Left lung (tissue), 14 donors: ENCODE measurements around the gene PAIP2B. TPM values are rescaled to one million over a fixed set of nuclear protein-coding genes. Genes with fewer than 3 reads are reported as not detected.

Experiments used
- ATAC-seq: fragments of 200-7000 bp; cut with Tn5 transposase; one replicate; pipeline ENCODE4 v1.9.1; 2020; ENCODE audit warnings: moderate library complexity
- DNase-seq, 4 donors: peaks; one replicate each; pipeline ENCODE4 v3.0.0-alpha.2; 2013 to 2020
- H3K27ac ChIP-seq, 2 donors: fragments of 200-600 bp; sonication (generic) in 1 of 2; one replicate each; pipeline versions ENCODE4 v1.5.0 to v1.8.0; 2020 to 2021
- H3K27me3 ChIP-seq, 2 donors: fragments of 200-600 bp; sonication (generic) in 1 of 2; one replicate each; pipeline versions ENCODE4 v1.5.0 to v1.8.0; 2020 to 2021
- H3K36me3 ChIP-seq, 2 donors: fragments of 200-600 bp; sonication (generic) in 1 of 2; one replicate each; pipeline versions ENCODE4 v1.5.0 to v1.8.0; 2020 to 2021
- H3K4me1 ChIP-seq, 2 donors: fragments of 200-600 bp; one replicate each; pipeline ENCODE4 v1.8.0; 2021
- H3K4me3 ChIP-seq, 2 donors: fragments of 200-600 bp; sonication (generic) in 1 of 2; one replicate each; pipeline versions ENCODE4 v1.5.0 to v1.8.0; 2020 to 2021; ENCODE audit warnings: mild to moderate bottlenecking in 1 of 2
- H3K9me3 ChIP-seq, 2 donors: fragments of 200-600 bp; sonication (generic) in 1 of 2; one replicate each; pipeline versions ENCODE4 v1.5.0 to v1.8.0; 2020 to 2021
- intact Hi-C, 2 donors: fragments of 100-400 bp; cut with DNase I; formaldehyde crosslinking; loops; one replicate each; pipeline versions ENCODE4 v1.11.2 to v1.14.2; 2022
- long read RNA-seq, 12 donors: library from polyadenylated mRNA in 2 of 12; unstranded in 2 of 12; transcript quantifications; one replicate each; pipeline ENCODE4 v2.0.0 and lab custom pipeline, GENCODE V29; 2019 to 2026
- polyA plus RNA-seq, 6 donors: library from polyadenylated mRNA; unstranded; fragments of 120-200 nt; gene quantifications; one replicate each; pipeline ENCODE4 v1.2.1, GENCODE V29; 2013; ENCODE audit not compliant: insufficient read length in 6 of 6
- total RNA-seq, 2 donors: library from RNA; stranded (reverse); fragmentation: NEBNext Ultra II Directional; extraction: Animal tissue kit (Norgen Biotek cat#: 25700); gene quantifications; one replicate each; pipeline ENCODE4 v1.2.1, GENCODE V29; 2021
- TF ChIP-seq, protein P1 (sequence below), 2 donors: fragments of 200-600 bp; sonication (generic) in 1 of 2; IDR thresholded peaks; one replicate each; pipeline versions ENCODE4 v1.5.0 to v1.8.0; 2021; ENCODE audit warnings: antibody characterized with exemption in 2 of 2
- donor health status: DM: no; HTN: yes; CAD: no.
- donor health status: DM: no; HTN: no; CAD: no.

Gene PAIP2B
- total RNA-seq (1 to 10 TPM; 4.6 to 5.9 TPM), polyA plus RNA-seq (10 to 100 TPM in 3 of 6 donors, 1 to 10 TPM in 3; 8.4 to 11.5 (median 10.1) TPM)
- long read RNA-seq, donor 1, full-length matches to known transcripts = 7 of 7 reads
- long read RNA-seq, donor 1, partial matches to known transcripts = 0 of 7 reads
- long read RNA-seq, donor 1, other reads (novel, unspliced or antisense) = 0 of 7 reads
- long read RNA-seq, donor 2, full-length matches to known transcripts = 2 of 2 reads
- long read RNA-seq, donor 2, partial matches to known transcripts = 0 of 2 reads
- long read RNA-seq, donor 2, other reads (novel, unspliced or antisense) = 0 of 2 reads
- long read RNA-seq, donor 3, full-length matches to known transcripts = 3 of 3 reads
- long read RNA-seq, donor 3, partial matches to known transcripts = 0 of 3 reads
- long read RNA-seq, donor 3, other reads (novel, unspliced or antisense) = 0 of 3 reads
- long read RNA-seq, donor 4, full-length matches to known transcripts = 2 of 3 reads
- long read RNA-seq, donor 4, partial matches to known transcripts = 0 of 3 reads
- long read RNA-seq, donor 4, other reads (novel, unspliced or antisense) = 1 of 3 reads
- long read RNA-seq, donor 5, full-length matches to known transcripts = 4 of 4 reads
- long read RNA-seq, donor 5, partial matches to known transcripts = 0 of 4 reads
- long read RNA-seq, donor 5, other reads (novel, unspliced or antisense) = 0 of 4 reads
- long read RNA-seq, donor 6, full-length matches to known transcripts = 2 of 2 reads
- long read RNA-seq, donor 6, partial matches to known transcripts = 0 of 2 reads
- long read RNA-seq, donor 6, other reads (novel, unspliced or antisense) = 0 of 2 reads
- long read RNA-seq, donor 7 = 0 reads
- long read RNA-seq, donor 8, full-length matches to known transcripts = 2 of 2 reads
- long read RNA-seq, donor 8, partial matches to known transcripts = 0 of 2 reads
- long read RNA-seq, donor 8, other reads (novel, unspliced or antisense) = 0 of 2 reads
- long read RNA-seq, donor 9 = 0 reads
- long read RNA-seq, donor 10 = 0 reads
- long read RNA-seq, donor 11, full-length matches to known transcripts = 10 of 10 reads
- long read RNA-seq, donor 11, partial matches to known transcripts = 0 of 10 reads
- long read RNA-seq, donor 11, other reads (novel, unspliced or antisense) = 0 of 10 reads
- long read RNA-seq, donor 12, full-length matches to known transcripts = 4 of 4 reads
- long read RNA-seq, donor 12, partial matches to known transcripts = 0 of 4 reads
- long read RNA-seq, donor 12, other reads (novel, unspliced or antisense) = 0 of 4 reads

GRCh38 chr2:71226965-71227560, at the start of gene PAIP2B:
Gene PAIP2B, minus strand, starts transcription at chr2:71227103. Its CDS starts 24,514 bp downstream, at chr2:71202589.
- H3K27ac ChIP-seq = peak within 1 kb of the TSS; percentile 51 to 70
- peaks cover 0 to 13% of the 10 kb centered on the region in 2 donors for H3K4me1 ChIP-seq
- peaks cover 0 to 5% of the 10 kb centered on the region in 2 donors for H3K27me3 ChIP-seq
- DNase-seq (peak; percentile 96 to 98 (median 98)), ATAC-seq (peak; percentile 98)
- TF ChIP-seq, protein P1, sequence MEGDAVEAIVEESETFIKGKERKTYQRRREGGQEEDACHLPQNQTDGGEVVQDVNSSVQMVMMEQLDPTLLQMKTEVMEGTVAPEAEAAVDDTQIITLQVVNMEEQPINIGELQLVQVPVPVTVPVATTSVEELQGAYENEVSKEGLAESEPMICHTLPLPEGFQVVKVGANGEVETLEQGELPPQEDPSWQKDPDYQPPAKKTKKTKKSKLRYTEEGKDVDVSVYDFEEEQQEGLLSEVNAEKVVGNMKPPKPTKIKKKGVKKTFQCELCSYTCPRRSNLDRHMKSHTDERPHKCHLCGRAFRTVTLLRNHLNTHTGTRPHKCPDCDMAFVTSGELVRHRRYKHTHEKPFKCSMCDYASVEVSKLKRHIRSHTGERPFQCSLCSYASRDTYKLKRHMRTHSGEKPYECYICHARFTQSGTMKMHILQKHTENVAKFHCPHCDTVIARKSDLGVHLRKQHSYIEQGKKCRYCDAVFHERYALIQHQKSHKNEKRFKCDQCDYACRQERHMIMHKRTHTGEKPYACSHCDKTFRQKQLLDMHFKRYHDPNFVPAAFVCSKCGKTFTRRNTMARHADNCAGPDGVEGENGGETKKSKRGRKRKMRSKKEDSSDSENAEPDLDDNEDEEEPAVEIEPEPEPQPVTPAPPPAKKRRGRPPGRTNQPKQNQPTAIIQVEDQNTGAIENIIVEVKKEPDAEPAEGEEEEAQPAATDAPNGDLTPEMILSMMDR (IDR thresholded peaks at IDR 0.05) = no peak
- intact Hi-C loops = no loop called here
- H3K9me3 ChIP-seq = no peaks in the 10 kb centered on the region
- no peaks in the 10 kb centered on the region for H3K36me3 ChIP-seq
- H3K4me3 ChIP-seq = peak within 1 kb of the TSS; percentile 82 to 97

DNA sequence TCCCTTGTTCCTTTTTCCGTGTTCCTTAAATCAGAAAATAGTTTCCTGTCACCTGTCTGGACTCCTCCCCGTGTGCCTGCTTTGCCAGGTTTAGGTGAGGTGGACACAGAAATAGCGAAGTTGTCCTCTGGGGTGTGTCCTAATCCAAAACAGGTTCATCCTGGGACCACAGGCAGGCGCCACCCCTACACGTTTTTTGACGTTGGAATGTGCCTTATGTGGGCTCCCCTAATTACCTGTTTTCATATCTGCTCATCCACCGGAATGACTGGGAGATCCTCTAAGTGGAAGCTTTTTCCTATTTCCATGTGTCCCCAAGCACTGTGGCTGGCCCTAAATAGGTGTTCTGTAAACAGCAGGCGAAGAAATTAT, 49.0 kb upstream of the PAIP2B start:
- ATAC-seq (no peak), DNase-seq (no peak)
- H3K9me3 ChIP-seq = no peaks in the 10 kb centered on the region
- H3K4me1 ChIP-seq = peaks cover 0 to 19% of the 10 kb centered on the region in 2 donors
- TF ChIP-seq, protein P1 (IDR thresholded peaks at IDR 0.05) = no peak
- intact Hi-C loops = no loop called here
- no peaks in the 10 kb centered on the region for H3K36me3 ChIP-seq
- H3K27ac ChIP-seq = no peak overlapping the region
- peaks cover 19 to 95% of the 10 kb centered on the region in 2 donors for H3K27me3 ChIP-seq
- H3K4me3 ChIP-seq = peak overlapping the region; percentile 50 to 55

DNA sequence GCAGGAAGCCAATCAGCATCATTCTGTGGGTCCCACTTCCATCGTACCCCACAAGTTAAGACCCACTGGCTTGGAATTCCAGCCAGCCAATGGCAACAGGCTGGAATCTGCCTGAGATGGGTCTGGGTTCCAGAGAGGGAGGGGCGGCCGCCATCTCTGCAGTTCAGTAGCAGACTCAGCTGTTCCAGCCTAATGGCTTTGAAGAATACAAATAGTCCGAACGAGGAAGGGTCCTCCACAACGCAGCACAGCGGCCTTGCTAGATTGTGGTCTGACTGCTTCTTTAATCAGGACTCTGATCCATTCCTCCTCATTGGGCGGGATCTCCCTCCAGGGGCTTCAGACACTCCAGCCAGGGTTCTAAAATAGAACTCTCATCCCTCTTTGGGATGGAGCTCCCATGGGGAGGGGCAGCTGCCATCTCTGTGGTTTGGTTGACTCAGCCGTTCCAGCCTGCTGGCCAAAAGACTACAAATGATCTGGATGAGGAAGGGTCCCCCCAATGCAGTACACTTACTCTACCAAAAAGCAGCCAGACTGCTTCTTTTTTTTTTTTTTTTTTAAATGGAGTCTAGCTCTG, 42.7 kb upstream of the PAIP2B start:
- Histone ChIP-seq H3K9me3 (no peaks in the 10 kb centered on the region), H3K4me1 (no peaks in the 10 kb centered on the region), H3K27ac (no peak overlapping the region), H3K4me3 (no peak overlapping the region), H3K36me3 (no peaks in the 10 kb centered on the region), H3K27me3 (peaks cover 0 to 44% of the 10 kb centered on the region in 2 donors)
- intact Hi-C loops = no loop called here
- TF ChIP-seq, protein P1 (IDR thresholded peaks at IDR 0.05) = no peak
- ATAC-seq = no peak
- peak in 1 of 4 donors; percentile 34 for DNase-seq

DNA sequence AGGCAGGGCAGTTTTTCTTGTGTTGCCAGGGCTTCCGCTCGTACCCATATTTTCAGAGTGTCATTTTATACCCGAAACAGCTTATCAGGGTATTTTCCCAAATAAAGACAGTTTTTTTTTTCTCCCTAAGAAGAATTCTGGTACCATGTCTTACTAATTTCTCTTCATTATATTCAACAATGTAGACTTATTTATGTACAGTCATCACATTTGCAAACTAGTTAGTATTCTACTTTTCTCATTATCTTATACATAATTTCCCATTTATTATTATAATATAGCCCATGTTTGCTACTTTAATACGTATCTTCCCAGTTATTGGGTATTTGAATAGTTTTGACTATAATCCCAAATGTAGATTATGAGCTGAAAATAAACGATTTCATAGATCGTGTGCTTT, 36.5 kb upstream of the PAIP2B start:
- Histone ChIP-seq H3K27ac (no peak overlapping the region), H3K36me3 (no peaks in the 10 kb centered on the region), H3K4me3 (no peak overlapping the region), H3K27me3 (no peaks in the 10 kb centered on the region), H3K4me1 (no peaks in the 10 kb centered on the region), H3K9me3 (no peaks in the 10 kb centered on the region)
- intact Hi-C loops = no loop called here
- DNase-seq = no peak
- ATAC-seq = no peak
- TF ChIP-seq, protein P1 (IDR thresholded peaks at IDR 0.05) = no peak
